HG03196 (cell line): Measurements from ENCODE around the gene SPARCL1.
A peak's percentile ranks its signal among the peaks of the same experiment; 100 is the strongest.

ENCODE experiments used
- ATAC-seq: cut with Tn5 transposase; IDR thresholded peaks from one replicate; pipeline ENCODE4 v1.9.1; 2021; ENCODE audit not compliant: unreplicated experiment

The SPARCL1 gene

DNA sequence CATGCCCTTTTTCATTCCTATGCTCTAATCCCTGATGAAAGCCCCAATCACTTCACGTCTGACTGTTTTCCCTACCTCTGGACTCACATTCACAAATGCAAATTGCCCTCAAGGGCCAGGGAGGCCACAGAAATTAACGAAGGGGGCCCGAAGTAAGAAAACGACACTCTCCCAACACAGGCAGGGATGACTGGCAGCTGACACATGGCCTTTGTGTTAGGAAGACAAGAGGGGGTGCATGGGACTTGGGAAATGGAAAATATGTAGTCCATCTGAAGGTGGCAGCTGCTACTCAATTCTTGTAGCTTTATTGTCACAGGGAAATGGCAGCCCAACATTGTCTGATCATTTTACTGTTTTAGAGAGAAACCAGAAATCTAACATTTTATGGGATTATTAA, 12.3 kb upstream of the SPARCL1 start:
- ATAC-seq: no peak

DNA sequence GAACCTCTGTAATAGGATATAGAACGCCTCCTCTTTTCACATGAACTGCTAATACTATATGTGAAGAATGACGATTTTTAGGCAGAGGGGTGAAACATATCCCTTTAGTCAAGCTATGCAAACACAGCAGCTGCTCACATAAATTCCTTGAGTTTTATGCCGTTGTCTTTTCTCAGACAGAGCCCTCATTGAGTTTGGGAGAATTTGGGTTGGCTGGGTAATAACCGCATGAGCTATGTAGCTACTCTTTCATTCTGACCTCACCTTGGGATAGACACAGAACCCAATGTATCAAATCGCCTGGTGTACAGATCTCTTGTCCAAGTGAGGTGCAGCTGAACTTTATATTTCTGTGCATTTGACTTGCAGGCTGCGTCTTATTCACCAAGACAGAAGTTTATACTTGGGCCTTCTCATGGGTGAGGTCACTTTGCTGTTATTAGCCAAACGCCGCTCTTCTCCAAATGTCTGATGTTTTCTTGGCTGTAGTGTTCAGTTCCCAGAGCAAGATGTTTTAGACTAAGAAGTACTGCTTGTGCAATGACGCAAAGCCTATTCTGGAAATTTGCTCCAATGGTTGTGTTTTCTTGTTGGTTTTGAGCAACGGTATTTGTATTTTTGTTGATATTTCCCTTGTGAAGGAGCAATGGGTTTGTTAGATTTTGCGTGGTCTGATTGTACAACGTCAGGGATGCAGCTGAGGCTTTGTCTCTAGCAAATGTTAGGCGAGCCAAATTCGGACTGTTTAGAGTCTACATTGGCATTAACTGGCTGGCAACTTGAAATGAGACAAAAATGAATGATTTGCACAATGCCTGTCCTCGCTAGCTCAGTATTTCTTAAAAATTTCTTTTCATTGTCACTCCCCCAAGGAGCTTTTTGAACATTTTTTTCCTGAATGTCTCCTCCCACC, 11.2 kb upstream of the SPARCL1 start:
- no peak for ATAC-seq

DNA sequence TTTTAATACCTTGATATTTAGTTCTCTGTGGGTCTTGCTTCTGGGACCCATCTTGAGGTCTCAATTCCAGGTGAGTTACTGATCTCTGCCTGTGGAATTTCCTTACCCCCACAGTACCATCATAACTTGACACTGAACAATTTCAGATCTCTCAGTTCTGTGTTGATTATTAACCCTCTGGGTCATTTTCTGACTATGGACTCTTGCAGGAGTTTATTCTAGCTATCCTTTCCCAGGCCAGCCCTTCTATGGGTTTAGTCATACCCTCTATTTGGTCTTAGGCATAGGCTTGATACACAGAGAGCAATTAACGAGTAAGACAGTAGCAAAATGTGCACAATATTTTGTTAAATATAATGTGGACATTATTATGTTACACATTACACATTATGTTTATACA, 3.7 kb upstream of the SPARCL1 start:
- ATAC-seq: no peak

DNA sequence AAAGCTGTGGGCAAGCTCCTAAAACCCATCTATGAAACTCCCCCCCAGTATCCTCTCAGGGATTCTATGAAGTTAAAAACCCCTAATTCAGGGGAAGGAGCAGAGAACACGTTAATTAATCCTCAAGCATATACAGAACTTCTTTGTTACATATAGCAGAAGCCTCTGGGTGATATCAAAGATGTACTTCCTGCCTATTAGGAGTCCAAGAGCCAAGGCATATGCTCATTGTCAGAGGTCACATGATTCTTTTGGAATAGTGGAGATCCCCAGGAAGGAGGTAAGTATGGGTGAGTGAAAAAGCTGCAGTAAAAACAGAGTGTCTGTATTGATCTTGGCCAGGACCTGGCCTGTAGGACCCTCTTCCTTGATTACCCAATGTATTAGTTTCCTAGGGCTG, 2.9 kb upstream of the SPARCL1 start:
- ATAC-seq: no peak

DNA sequence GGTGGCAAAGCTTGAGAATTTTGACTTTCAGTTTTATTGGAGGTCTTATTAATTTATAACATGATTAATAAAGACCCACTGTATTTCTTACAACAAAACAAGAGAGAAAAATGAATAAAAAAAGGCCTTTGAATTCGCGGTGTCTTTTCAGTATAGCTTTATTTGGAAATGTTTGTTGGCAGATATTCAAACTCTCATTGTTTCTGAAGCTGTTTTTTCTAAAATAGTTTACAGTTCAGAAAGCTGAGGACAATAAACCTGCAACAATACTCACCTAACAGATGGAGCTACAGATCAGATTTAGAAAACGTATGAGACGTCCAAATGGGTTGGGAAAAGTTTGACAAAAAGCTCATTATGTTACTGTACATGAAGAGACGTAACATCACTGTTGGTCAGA, 2.4 kb upstream of the SPARCL1 start:
- ATAC-seq: no peak

DNA sequence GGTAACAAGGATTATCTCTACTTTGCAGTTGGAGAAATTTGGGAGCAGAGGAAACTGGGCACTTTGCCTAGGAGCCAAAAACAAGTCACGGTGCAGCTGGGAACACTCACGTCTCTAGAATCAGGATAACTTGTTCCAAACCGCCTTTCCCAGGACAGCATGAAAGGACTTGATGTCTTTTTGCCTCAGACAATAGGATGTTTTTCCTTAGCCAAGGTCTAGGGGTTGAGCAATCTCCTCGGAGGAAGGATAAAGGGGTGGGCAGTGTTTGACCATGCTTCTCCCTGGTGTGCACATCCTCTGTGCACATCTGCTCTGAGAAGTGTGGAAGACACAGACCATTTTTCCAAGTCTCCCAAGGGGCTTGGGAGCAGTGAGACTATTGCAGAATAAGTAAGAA, 1.7 kb upstream of the SPARCL1 start:
- no peak for ATAC-seq

DNA sequence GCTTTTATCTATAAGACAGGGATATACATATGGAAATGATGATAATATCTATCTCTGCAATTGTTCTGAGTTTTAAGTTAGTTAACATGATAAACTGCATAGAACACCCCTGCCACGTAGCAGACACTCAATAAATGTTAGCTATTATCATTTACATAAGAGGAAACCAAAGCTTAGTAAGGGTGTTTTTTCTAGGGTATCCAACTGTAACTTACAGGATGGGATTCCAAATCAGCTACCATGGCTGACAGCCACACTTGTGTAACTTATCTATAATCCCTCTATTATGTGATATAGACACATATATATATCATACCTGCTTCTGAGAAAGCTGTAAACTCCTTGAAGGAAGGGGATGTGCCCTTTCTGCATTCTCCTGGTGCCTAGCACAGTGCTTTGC, 1.1 kb upstream of the SPARCL1 start:
- ATAC-seq: no peak

DNA sequence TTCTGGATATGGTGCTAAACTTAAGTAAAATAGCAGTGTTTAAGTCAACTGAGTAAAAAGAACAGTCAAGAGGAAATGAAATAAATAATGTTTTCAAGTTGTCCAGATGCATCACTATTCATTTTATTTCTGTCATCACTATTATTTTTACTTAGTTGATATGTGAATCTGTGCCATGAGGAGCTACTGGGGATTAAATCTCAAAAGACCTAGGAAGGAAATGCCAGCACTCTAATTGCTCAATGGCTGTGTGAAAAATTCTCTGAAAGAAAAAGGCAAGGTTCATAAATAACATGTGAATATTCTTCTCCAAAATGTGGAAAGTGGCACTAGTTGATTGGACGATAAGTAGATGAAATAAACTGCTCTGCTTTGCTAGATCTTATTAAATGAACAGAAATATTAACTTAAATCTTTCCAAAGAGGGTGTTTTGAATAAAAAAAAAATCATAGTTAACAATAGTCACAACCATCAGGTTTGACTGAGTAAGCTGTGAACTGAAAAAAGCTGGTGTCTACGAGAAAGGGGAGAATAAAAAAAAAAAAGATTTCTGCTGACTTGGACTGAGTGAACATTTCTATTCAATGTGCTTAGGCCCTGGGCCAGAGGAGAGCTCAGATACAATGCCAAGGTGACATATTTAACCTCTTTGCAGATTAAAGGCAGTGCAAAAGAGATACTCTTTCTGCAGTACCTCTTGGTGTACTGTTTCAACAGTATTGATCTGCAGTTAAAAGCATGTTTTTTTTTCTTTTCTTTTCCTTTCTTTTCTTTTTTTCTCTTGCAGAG, 1.6 kb downstream of the SPARCL1 start:
- ATAC-seq: no peak

DNA sequence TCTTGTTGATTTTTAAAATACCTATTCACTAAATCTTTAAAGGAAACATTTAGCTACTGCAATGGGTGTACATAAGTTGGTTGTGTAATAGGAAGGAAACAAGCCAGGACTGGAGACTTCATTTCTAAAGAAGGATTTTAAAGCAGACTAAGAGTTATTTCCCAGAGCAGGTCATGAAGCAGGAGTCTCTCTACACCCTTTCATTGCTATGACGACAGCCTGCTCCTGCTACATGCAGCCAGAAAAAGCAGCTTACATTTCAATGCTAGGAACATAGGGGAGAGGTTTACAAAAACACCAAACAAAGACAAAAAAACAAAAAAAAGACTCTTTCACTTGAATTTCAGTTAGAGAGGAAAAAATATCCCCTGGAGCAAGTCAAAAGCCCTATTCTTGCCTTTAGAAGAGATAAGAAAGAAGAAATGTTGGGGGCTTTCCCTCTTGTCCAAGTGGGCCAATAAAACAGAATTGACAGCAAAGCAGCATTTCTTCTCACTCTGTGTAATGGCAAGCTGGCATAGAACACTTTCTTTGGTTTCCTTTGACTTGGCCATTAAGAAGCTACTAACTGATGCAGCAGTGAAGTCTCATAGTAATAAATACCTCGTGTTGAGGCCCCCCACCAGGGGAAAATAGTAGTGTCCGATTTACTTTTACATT, 3.4 kb downstream of the SPARCL1 start:
- no peak for ATAC-seq

DNA sequence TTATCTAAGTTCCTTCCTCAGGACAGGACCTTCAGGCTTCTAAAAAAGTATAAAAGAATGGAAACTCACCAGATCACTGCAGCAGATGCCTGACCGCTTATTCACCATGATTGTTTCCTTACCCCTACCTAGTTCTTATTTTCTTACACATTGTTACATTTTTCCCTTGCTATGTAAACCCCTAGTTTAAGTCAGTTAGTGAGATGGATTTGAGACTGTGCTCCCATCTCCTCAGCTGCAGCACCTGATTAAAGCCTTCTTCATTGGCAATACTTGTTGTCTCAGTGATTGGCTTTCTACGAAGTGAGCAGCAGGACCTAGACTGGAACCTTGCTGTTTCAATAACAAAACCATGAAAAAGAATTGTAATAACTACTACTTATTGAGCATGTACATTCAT, 4.7 kb downstream of the SPARCL1 start:
- ATAC-seq: no peak

DNA sequence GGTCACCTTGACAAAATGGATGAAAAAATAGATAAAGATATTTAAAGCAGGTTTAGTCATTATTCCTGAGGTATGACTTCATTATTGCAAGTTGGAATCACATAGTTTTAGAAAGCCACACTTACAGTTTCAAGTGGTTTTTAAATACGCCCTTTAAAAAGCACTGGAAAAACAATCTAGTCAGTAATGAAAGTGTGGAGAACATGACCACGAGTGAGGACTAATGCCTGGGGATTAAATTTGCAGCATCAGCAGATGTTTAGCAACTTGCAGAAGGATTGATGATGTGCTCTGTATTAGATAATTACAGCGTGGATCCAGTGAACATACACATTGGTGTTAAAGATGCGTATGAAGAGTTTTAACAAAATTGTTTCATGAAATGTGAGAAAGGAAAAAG, 5.9 kb downstream of the SPARCL1 start:
- ATAC-seq: no peak

DNA sequence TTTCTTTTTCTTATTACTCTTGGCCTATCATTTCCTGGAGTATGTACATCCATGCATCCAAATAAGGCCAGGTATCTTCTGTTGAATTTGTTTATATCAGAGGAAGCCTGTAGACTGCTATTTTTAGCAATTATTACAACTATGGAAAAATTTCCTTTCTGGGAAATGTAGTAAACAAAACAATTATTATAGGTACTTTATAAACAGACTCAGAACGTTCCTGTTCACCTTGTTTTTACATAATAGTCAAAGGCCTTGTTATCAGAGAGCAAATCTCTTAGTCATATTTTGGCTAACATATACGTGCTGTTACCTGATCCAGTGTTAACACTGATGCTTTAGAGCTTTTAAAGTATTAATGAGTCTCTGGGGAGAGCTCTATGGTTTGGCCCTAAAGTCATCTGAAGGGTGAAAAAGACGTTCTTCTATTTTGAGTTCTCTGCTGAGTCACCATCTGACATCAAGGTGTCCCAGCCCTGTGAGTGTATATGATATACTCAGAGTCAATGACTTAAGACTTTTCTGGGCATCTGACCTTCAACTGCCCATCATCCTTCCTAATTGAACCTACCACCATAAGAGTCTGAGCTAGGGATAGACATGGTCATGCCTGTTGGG, 7.3 kb downstream of the SPARCL1 start:
- ATAC-seq: peak; percentile 53

DNA sequence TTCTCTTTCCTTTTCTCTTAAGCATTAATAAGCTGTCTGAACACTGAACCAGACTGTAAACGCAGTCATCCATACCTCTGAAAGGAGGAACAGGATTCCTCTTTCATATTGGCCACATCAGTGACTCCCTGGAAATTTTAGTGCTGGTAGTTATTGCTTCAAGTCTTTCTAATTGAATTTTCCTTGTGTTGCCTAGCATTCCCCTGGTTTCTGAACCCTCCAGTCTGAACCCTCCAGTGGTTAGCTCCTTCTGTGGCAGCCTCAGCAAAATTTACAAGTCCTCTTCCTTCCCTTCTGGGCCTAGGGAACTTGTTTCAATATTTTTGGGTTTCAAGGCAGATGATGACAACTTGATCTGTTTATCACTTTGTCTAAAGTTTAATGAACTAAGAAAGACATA, 7.9 kb downstream of the SPARCL1 start:
- no peak for ATAC-seq

DNA sequence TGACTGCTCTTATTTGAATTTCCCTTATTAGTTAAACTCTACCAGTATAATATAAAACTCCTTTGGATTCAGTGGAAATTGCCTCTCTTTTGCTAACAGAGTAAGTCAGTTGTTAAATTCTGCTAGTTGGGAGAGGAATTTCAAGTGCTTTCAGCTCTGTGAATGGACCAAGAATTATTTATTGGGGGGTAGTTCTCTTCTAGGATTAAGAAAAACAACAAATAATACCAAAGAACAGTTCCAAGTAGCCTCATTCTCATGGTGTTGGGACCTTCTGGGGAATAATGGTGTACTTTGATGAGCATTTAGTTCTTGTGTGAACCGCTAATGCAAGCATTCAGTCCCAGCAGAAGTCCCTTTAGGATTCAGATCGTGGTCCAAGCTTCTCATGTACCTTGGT, 11.6 kb downstream of the SPARCL1 start:
- ATAC-seq: no peak

DNA sequence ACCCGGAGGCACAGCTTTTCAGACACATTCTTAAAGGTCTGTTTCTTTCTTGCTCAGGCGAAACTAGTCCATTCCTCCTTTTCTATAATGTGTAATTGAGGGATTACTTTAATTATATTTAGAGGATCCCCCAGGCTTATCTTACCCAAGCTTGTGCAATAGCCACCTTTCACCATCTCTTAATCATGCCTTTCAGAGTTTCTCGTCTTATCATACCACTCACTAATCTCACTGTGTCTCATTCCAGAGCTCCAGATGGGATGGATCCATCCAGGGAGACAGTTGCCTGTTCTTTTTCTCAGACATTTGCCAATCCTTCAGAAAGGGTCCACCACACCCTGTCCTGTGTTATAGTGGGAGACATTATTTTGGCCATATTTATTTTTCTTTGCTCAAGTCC, 12.5 kb downstream of the SPARCL1 start:
- ATAC-seq: no peak

DNA sequence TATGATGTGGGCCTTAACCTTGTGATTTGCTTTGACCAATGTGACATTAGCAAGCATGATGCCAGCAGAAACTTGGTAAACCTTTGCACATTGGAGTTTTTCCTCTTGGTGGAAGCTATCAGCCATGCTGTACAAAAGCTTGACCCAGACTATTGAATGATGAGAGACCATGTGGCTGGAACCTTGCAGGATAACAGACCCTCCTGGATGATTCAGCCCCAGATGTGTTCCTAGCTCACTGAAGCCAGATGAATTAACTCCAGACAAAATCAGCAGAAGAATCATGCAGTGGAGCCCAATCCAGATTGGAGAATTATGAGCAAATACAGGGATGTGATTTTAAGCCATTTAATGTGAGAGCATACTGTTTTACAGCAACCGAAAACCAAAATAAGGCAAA, 16.8 kb downstream of the SPARCL1 start:
- ATAC-seq: no peak

DNA sequence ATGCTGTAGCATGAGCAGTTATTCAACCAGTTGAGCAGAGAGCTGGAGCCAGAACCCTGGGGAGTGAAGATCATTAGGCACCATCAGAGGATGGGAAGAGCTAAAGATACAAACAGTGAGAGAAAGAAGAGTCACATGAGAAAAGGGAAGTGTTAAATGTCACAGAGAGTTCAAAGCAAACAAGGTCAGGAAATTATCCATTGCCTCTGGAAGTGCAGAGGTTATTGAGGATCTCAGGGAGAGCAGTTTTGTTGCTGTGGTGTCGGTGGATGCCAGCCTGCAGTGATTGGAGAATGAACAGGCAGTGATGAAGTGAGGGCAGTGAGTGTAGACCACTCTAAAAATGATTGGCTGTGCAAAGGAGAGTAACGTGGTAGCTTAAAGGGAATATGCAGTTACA, 17.7 kb downstream of the SPARCL1 start:
- no peak for ATAC-seq

DNA sequence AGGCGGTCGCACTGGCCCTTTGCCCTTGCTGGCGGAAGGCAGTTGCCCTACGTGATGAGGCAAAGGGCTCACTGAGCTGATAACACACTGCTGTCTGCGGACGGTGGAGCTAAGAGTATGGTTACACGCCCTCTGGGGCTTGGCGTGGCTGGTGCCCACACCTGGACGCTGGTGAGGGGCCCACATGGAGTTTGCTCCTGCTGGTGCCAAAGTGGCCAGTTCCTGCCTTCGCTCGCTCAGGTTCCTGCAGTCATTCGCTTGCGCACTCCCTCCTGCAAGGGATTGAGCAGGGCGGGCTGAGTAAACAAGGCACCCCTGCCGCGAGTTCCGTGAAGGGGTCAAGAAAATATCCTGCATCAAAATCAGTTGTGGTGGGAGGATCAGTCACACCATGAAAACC, 18.4 kb downstream of the SPARCL1 start:
- no peak for ATAC-seq

DNA sequence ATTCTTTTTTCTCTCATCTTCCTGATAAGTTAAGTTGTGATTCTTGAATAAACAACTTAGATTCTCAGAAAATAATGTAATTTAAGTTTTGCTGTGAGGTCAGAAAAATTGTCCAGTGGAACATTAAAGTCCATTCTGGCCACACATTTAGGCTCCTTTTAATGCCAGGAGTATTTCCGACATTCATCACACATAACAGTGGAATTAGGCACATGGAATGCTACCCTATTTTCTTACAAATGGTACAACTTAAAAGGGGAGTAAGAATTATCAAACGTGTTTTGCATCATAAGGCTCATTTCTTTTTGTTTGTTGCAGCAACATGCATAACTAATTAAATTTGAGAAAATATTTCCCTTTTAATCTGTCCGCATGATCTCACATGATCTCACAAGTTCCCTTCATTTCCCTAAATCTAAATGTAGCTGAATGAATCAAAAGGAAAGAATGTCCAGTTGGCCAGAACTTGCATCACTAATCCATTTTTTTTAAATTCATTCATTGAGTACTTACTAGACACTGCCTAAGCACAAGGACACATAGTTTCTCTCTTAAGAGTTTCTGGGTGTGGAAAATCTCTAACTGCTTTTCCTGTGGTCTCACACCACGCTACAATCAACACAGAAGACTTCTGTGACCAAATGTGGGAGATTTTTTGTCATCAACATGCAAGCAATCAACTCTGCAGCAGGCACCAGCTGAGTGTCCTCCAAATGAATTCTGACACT, 22.0 kb downstream of the SPARCL1 start:
- no peak for ATAC-seq

DNA sequence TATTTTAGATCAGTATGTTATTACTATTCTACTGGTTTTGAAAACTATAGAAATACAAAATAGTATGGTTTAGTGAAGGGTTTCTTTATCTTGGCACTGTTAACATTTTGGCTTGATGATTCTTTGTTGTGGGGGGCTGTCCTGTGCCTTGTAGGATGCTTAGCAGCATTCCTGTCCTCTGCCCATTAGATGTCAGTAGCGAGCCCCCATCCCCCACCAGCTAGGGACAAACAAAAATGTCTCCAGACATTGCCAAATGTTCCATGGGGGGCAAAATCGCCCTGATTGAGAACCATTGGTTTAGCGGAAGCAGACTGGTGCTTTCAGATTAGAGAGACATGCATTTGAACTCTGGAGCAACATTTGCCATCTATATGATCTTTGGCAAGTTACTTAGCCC, 23.3 kb downstream of the SPARCL1 start:
- no peak for ATAC-seq
